ENCODE data around the gene LNPEP.

DNA sequence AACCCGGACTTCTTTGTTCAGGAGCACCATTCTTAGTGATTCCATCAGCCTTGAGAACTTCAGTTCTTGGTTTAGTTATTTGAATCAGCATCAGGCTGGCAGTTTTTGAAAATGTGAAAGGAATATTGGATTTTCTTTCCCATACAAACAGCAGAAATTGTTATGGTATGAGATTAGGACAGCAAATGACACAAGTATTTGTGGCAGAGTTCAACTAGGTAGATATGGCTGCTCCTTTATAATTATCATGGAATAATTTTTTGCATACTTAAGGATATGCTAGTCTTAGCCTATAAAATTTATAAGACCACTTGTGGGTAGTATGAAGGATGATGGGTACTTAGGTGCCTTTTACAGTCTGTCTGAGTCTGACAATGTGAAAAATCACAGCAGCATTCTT lies 34.0 kb upstream of the LNPEP start:
- no peak for TF ChIP-seq REST (IDR thresholded peaks at IDR 0.05; ENCODE audit: insufficient read depth in 1 of 2, low read depth in 2 of 2, low read length in 2 of 2)
- TF ChIP-seq POLR2AphosphoS5 (IDR thresholded peaks at IDR 0.05; ENCODE audit: low read depth, low read length): no peak
- no peak for TF ChIP-seq TAF1 (IDR thresholded peaks at IDR 0.05; ENCODE audit: borderline replicate concordance, insufficient read depth, low read length)
- no peak for TF ChIP-seq FOXP2 (optimal IDR thresholded peaks at IDR 0.05; ENCODE audit: borderline replicate concordance, extremely low read depth, extremely low read length, insufficient read depth)

All from PFSK-1 (cell line).